NCI-H1417 (cell line): ENCODE measurements around the gene AFG1L.
"Not testable (repeated sequence)": the region's sequence is repeated elsewhere in the genome, so short reads cannot be mapped to it uniquely, and the experiment has no call there.

Experiments used
- DNase-seq, 3 experiments: peaks; one replicate each; lab custom pipeline; 2025; lab: John Stamatoyannopoulos, UW

The AFG1L gene

GRCh38 chr6:108350528-108350927 lies 55.7 kb downstream of the AFG1L start:
- DNase-seq = no peak

- no peak for DNase-seq
These were observed 59.0 kb downstream of the AFG1L start for GRCh38 chr6:108353853-108354252.

- no peak for DNase-seq
These were observed 60.3 kb downstream of the AFG1L start for GRCh38 chr6:108355120-108355519.

GRCh38 chr6:108355890-108356289 lies 61.0 kb downstream of the AFG1L start:
- no peak for DNase-seq

- no peak for DNase-seq
These were observed 65.3 kb downstream of the AFG1L start for GRCh38 chr6:108359901-108360882.

GRCh38 chr6:108360919-108361311 lies 66.1 kb downstream of the AFG1L start:
- DNase-seq = no peak

GRCh38 chr6:108361312-108361932 lies 66.6 kb downstream of the AFG1L start:
- DNase-seq = no peak

- no peak for DNase-seq
These were observed 67.6 kb downstream of the AFG1L start for GRCh38 chr6:108362455-108362854.

GRCh38 chr6:108363113-108363512 lies 68.3 kb downstream of the AFG1L start:
- no peak for DNase-seq

- DNase-seq = no peak
These were observed 69.0 kb downstream of the AFG1L start for GRCh38 chr6:108363889-108364313.

GRCh38 chr6:108364470-108364869 lies 69.6 kb downstream of the AFG1L start:
- no peak for DNase-seq

- peak in 2 of 3 experiments; percentile 3 to 34 for DNase-seq
These were observed 70.6 kb downstream of the AFG1L start for GRCh38 chr6:108365478-108365877.

GRCh38 chr6:108366236-108366635 lies 71.4 kb downstream of the AFG1L start:
- no peak for DNase-seq

GRCh38 chr6:108368431-108369030 lies 73.7 kb downstream of the AFG1L start:
- DNase-seq = no peak

GRCh38 chr6:108380876-108381275 lies 86.0 kb downstream of the AFG1L start:
- no peak for DNase-seq

- no peak for DNase-seq
These were observed 89.1 kb downstream of the AFG1L start for GRCh38 chr6:108383981-108384380.

GRCh38 chr6:108389190-108389589 lies 94.3 kb downstream of the AFG1L start:
- not testable (repeated sequence) for DNase-seq

- no peak for DNase-seq
These were observed 100.4 kb downstream of the AFG1L start for GRCh38 chr6:108395297-108395696.

GRCh38 chr6:108403236-108403635 lies 108.4 kb downstream of the AFG1L start:
- no peak for DNase-seq

GRCh38 chr6:108406943-108407342 lies 112.1 kb downstream of the AFG1L start:
- DNase-seq = no peak

- no peak for DNase-seq
These were observed 113.3 kb downstream of the AFG1L start for GRCh38 chr6:108407904-108408827.

GRCh38 chr6:108408861-108409260 lies 114.0 kb downstream of the AFG1L start:
- DNase-seq = no peak
